Measurements from ENCODE around the gene LMF1. TPM values are rescaled to one million over a fixed set of nuclear protein-coding genes. Genes with fewer than 3 reads are reported as not detected.

Gene LMF1
- total RNA-seq, 1 donor from 2014 or later = 9.4 TPM

DNA sequence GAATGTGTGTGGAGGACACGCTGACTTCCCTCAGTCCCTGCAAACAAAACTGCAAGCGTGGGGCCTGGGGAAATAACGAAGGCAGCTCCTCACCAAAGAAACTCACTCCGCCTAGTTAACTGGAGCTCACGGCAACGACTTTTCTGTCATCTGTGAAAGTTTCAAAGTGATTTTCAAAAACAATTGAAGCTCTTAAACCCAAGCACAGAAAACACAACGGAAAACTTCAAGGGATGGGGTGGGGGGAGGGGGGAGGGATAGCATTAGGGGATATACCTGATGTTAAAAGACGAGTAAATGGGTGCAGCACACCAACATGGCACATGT lies 167.1 kb downstream of the LMF1 start:
- no peak for DNase-seq

Other genes starting within 250 kb of the LMF1 start
- gene ANTKMT, start 249.8 kb downstream of the LMF1 start, total RNA-seq = 11.5 TPM
- gene CCDC78, start 244.5 kb downstream of the LMF1 start, total RNA-seq = 4.2 TPM
- gene HAGHL, start 243.9 kb downstream of the LMF1 start, total RNA-seq = 7.0 TPM
- 48.8 TPM for gene CIAO3, start 230.0 kb downstream of the LMF1 start, total RNA-seq
- gene MSLN, start 210.2 kb downstream of the LMF1 start, total RNA-seq = not detected
- gene RPUSD1, start 182.6 kb downstream of the LMF1 start, total RNA-seq = 11.2 TPM
- 8.9 TPM for gene CHTF18, start 182.4 kb downstream of the LMF1 start, total RNA-seq
- gene GNG13, start 170.2 kb downstream of the LMF1 start, total RNA-seq = not detected
- 20.1 TPM for gene SOX8, start 10.8 kb upstream of the LMF1 start, total RNA-seq
- 0.16 TPM for gene SSTR5, start 101.8 kb upstream of the LMF1 start, total RNA-seq
- gene C1QTNF8, start 125.3 kb upstream of the LMF1 start, total RNA-seq = not detected
- 15.4 TPM for gene CACNA1H, start 182.1 kb upstream of the LMF1 start, total RNA-seq

Measured in occipital lobe (tissue), 2 donors.